HG02884 (cell line): ENCODE data around the gene PDE4D.
A peak's percentile ranks its signal among the peaks of the same experiment; 100 is the strongest.

ENCODE experiments used
- ATAC-seq: cut with Tn5 transposase; IDR thresholded peaks from one replicate; pipeline ENCODE4 v1.9.1; 2021; ENCODE audit warnings: mild to moderate bottlenecking, moderate library complexity; ENCODE audit not compliant: unreplicated experiment

The PDE4D gene

DNA sequence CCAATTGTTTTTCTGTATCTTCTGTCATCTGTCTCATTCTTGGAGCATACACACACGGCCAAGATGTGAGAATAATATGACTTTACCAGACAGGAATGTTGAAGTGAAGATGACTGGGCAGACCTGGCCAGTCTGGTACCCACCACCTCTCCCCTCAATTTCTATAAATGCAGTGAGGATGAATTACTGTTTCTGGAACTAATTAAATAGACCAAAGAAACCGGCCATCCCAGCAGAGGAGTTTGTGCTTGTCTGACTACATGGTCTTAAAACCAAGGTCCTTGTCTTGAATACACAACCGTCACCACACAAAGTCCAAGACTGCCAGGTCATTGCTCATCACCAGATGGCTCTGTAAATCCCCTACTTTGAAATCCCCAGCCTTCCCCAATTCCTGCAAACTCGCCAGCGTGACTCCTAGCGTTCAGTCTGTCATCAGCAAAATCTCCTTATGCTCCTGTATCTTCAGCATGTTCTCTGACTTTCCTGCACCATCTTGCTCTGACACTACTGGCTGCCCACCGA lies 147.2 kb downstream of the PDE4D start:
- no peak for ATAC-seq

DNA sequence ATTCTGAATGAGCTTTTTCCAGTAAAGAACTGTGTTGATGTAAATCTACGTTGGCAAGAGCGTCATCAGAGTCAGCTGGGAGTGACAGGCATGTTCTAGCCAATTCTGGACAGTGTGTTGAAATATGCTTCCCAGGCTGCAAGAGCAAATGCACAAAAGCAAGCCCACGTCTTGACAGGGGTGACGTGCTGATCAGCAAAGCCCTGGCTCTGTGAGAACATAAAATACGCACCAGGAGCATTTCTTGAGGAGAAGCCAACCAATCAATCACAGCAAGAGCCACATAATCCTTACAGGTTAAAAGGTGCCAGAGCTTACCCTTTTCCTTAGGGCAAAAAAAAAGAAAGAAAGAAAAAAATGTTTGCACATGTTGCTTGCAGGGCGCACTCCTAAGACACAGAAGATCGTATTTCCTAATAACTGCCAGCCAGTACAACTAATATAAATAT lies 148.1 kb downstream of the PDE4D start:
- ATAC-seq: no peak

DNA sequence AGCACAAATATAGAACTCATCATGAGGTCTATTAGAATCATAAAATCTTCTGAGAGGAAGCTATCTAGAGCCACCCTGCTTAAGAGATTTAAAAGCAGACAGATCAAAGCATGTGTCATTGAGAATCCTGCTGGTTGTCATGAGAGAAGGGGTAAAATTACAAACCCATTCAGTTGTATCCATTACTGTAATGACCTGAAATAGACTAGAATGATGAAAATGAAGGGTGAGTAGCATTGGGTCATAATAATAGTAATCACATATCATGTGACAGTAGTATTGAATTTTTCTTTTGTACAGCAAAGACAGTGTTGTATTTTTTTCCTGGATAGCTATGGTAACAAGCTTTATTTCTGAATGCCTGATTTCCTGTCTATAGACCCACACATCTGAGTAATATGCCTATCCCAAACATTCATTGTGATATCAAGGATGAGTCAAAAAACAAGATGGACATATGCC lies 149.0 kb downstream of the PDE4D start:
- ATAC-seq: no peak

DNA sequence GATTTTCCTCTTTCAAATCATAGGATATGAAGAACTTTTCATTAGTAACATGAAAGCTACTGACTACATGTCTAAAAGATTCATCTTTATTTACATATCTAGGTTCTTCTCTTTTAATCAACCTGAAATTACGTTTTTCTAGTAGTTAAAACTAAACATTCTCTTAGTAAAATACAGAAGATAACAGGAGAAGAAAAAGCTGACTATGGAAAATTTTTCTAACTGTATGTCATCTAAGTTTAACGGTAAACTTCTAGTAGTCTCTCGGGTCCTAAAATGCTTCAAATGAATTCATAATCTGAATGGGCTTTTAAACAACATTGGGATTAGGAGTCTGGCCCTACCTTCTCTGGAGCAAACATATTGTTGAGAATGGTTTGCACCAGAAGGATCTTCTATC lies 151.9 kb downstream of the PDE4D start:
- no peak for ATAC-seq

DNA sequence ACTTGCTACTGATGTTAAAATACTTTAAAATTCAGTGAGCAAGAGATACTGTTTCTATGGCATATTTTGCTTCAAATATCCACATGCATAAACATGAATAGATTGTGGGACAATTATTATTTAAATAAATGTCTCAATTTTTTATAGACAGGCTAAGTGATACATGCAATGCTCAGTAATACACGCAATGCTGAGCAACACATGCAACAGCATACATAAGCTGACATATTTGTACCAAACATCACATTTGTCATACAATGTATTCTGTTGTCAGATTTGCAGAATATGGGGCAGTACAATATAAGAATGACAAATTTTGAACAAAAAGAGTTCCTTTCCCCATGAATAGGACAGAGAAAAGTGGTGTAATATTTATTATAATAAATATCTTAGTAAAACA lies 155.5 kb downstream of the PDE4D start:
- ATAC-seq: no peak

DNA sequence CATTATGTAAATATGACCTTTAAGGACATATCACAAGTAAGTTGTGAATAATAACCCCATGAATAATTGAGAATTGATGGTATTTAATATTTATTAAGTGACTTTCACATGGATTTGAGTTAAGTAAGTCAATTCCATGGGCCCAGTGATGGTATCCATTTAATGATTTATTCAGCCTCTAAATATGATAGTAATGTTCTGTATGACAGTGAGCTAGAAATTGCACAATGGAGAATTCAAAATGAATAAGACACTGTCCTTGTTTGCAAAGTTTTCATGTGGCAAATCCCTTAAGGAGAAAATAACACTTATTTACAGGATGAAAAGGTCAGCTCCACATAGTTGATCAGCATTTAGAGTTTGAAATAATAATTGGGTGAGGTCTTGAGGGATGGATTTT lies 160.7 kb downstream of the PDE4D start:
- ATAC-seq: no peak

DNA sequence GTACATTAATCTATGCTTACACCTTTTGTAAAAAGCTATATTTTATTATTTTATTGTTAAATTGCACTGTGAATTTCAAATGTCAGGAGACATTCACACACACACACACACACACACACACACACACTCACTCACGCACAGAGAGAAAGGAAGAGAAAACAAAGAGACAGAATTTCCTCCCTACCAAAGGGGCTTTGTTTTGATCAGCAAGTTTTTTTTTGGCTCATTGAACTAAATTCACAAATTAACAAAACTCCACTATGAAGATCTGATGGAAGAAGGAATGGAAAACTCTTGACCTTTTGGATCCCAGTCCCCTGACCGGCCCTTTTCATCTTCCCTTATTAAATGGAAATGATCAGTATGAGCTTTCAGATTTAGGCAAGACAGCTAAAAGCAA lies 161.2 kb downstream of the PDE4D start:
- no peak for ATAC-seq

DNA sequence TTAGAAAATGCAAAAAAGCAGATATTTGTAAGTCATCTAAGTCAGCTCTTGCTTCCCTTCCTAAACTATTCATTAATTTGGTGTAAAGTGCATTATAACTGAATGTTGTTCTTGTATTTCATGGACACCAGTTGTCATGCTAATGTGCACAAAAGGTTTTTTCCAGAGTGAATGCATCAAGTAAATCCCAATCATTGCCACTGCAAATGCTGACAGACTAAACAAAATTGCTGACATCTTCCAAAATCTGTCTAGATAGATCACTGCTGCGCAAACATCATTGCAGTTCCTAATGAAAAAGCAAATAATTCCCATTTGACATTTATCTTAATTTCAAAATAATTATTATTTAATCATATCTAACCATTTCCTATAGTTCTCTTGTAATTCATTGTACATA lies 161.7 kb downstream of the PDE4D start:
- no peak for ATAC-seq

GRCh38 chr5:59729820-59730219 lies 163.7 kb downstream of the PDE4D start:
- no peak for ATAC-seq

GRCh38 chr5:59729357-59729756 lies 164.2 kb downstream of the PDE4D start:
- ATAC-seq: no peak

- ATAC-seq: no peak
Measured at GRCh38 chr5:59728356-59728755, 165.2 kb downstream of the PDE4D start.

DNA sequence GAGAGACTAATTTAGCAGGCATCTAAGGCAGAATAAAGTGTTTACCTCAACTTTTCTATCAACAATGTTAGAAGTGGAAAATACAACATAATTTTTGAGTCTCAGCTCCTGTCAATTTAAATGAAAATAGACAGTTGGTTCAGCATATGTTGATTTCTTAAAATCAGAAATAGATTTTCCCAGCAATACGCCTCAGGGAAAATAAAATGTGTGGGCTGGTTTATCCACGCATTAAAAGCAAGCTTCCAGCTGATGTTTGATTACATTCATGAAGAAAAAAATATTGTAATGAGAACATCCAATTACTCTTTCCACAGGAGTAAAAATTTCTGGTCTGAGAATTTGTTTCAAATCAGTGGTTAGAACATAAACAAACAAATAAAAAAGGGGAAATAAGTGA lies 166.3 kb downstream of the PDE4D start:
- ATAC-seq: no peak

GRCh38 chr5:59725392-59725767 lies 168.1 kb downstream of the PDE4D start:
- no peak for ATAC-seq

GRCh38 chr5:59724482-59725391 lies 168.8 kb downstream of the PDE4D start:
- ATAC-seq: peak; percentile 85

- no peak for ATAC-seq
Measured at GRCh38 chr5:59722874-59723273, 170.7 kb downstream of the PDE4D start.

DNA sequence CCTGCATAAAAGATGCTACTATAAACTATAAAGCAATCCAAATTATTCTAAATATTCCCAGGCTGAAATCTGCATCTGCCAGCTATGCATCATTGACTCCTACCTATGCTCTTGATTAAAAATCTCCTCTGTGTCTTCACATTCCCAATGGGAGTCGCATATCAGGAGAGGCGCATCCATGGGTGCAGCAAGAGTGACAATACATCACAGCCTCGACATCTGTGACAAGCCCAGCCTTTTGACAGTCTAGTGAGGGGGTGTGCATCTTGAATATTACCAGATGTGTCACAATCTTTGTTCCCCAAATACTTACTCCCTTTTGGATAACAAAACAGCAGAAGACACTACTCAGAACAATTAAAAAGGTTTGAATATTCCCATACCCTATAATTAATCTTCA lies 171.8 kb downstream of the PDE4D start:
- ATAC-seq: no peak

DNA sequence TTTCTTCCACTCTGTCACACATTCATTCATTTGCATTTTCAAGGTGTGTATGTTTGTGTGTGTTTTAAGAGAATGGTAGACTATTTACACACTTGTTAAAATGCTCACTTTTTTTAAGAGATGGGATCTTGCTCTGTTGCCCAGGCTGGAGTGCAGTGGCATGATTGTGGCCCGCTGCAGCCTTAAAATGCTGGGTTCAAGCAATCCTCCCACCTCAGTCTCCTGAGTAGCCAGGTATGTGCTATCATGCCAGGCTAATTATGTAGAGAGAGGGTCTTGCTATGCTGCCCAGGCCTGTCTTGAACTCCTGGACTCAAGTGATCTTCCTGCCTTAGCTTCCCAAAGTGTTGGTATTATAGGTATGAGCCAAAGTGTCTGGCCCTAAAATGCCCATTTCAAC lies 173.5 kb downstream of the PDE4D start:
- no peak for ATAC-seq

DNA sequence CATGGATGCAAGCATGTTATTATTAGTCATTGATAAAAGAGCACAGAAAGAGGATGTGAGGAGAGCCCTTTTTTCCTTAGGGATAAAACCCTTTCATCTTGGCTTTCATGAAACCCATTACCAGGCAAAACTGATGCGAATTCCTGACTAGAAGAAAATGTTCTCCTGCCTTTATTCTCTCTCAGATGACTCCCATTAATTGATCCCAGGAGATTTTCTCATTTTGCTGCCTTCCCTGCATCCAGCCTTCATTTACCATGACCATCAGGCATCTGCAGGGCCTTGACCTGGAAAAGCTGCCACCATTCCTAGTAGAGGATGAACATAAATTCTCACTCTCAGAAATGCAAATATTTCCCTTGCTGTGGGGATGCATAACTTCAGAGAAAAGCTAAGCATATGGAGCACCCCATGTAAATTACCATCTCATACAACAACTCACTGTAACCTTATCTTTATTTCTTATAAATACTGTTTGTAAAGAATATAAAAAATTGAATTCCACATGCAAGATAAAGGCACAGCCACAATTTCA lies 176.5 kb downstream of the PDE4D start:
- no peak for ATAC-seq

DNA sequence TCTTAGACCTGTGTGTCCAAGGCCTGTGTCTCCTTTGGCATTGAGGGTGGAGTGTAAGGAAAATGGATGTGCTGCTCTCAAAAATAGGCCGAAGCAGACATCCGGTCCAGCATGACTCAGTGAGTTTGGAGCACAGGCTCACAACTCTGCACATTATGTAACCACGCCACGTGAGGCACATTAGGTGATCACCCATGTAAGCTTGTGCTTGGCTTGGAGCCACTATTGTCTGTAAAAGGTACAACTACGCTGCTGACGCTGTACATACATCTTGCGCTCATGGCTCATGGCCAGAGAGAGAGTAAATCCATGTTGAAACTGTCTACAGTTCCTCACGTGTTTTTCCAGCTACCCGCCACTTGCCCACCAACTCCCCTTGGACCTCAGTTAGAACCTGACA lies 177.5 kb downstream of the PDE4D start:
- no peak for ATAC-seq

- ATAC-seq: no peak
Measured at GRCh38 chr5:59715228-59715627, 178.3 kb downstream of the PDE4D start.

- ATAC-seq: no peak
Measured at GRCh38 chr5:59713498-59713844, 180.1 kb downstream of the PDE4D start.

GRCh38 chr5:59712836-59713497 lies 180.6 kb downstream of the PDE4D start:
- no peak for ATAC-seq
